ENCODE results near the gene IQCE. TPM values are rescaled to one million over a fixed set of nuclear protein-coding genes. Genes with fewer than 3 reads are reported as not detected.

The IQCE gene
- total RNA-seq, 3 donors from 2014 or later (not counting 1 experiment from before 2014, with no cell fraction given): 9.6 to 13.5 (median 11.3) TPM

- H3K36me3 ChIP-seq (ENCODE audit: control insufficient read depth, insufficient read depth, low read length): no peaks in the 10 kb centered on the region
- H3K27me3 Mint-ChIP-seq (ENCODE audit: low read depth in 2 of 2): no peaks in the 10 kb centered on the region
- peaks cover 61% of the 10 kb centered on the region for H3K4me1 ChIP-seq (ENCODE audit: control insufficient read depth, insufficient read depth, low read length)
- no peaks in the 10 kb centered on the region for H3K36me3 Mint-ChIP-seq
- peaks cover 13 to 21% of the 10 kb centered on the region in 2 donors for H3K4me1 Mint-ChIP-seq
- no peak for DNase-seq
- WGBS (ENCODE audit: insufficient coverage): 91% methylated on average over 12 of the region's 12 CpGs
- H3K27me3 ChIP-seq (ENCODE audit: control insufficient read depth, insufficient read depth, low read length): no peaks in the 10 kb centered on the region
- H3K4me3 Mint-ChIP-seq: no peak overlapping the region
- H3K27ac ChIP-seq (ENCODE audit: low read length): no peak overlapping the region
- intact Hi-C loops (cut with micrococcal nuclease): no loop called here
- no peaks in the 10 kb centered on the region for H3K9me3 Mint-ChIP-seq
- ATAC-seq: no peak
- no peak overlapping the region for H3K27ac Mint-ChIP-seq
- no peak overlapping the region for H3K4me3 ChIP-seq (ENCODE audit: low read length)
- no peak for TF ChIP-seq CTCF (IDR thresholded peaks at IDR 0.05)
- H3K9me3 ChIP-seq (ENCODE audit: control insufficient read depth, insufficient read depth, low read length): no peaks in the 10 kb centered on the region
Measured at GRCh38 chr7:2640482-2640830, 81.7 kb downstream of the IQCE start.

- WGBS (ENCODE audit: insufficient coverage): 91% methylated on average over 9 of the region's 9 CpGs
- ATAC-seq: no peak
Measured at GRCh38 chr7:2640846-2641316, 82.1 kb downstream of the IQCE start.

GRCh38 chr7:2641406-2642393 lies 82.9 kb downstream of the IQCE start:
- TF ChIP-seq CTCF (IDR thresholded peaks at IDR 0.05): no peak
- Mint-ChIP-seq H3K4me1 (peaks cover 15 to 28% of the 10 kb centered on the region in 2 donors), H3K36me3 (no peaks in the 10 kb centered on the region), H3K27ac (no peak overlapping the region), H3K27me3 (ENCODE audit: low read depth in 2 of 2) (no peaks in the 10 kb centered on the region), H3K9me3 (no peaks in the 10 kb centered on the region), H3K4me3 (no peak overlapping the region)
- H3K27ac ChIP-seq (ENCODE audit: low read length): peak overlapping the region; percentile 42
- ATAC-seq: no peak
- DNase-seq: no peak
- no peaks in the 10 kb centered on the region for H3K9me3 ChIP-seq (ENCODE audit: control insufficient read depth, insufficient read depth, low read length)
- WGBS (ENCODE audit: insufficient coverage): 73% methylated on average over 39 of the region's 39 CpGs
- H3K27me3 ChIP-seq (ENCODE audit: control insufficient read depth, insufficient read depth, low read length): no peaks in the 10 kb centered on the region
- intact Hi-C loops (cut with micrococcal nuclease): no loop called here
- H3K4me3 ChIP-seq (ENCODE audit: low read length): no peak overlapping the region
- no peaks in the 10 kb centered on the region for H3K36me3 ChIP-seq (ENCODE audit: control insufficient read depth, insufficient read depth, low read length)
- H3K4me1 ChIP-seq (ENCODE audit: control insufficient read depth, insufficient read depth, low read length): peaks cover 68% of the 10 kb centered on the region

More at GRCh38 chr7:2640846-2641316, 82.1 kb downstream of the IQCE start:
- no peaks in the 10 kb centered on the region for H3K27me3 ChIP-seq (ENCODE audit: control insufficient read depth, insufficient read depth, low read length)
- H3K36me3 Mint-ChIP-seq: no peaks in the 10 kb centered on the region
- no peaks in the 10 kb centered on the region for H3K9me3 Mint-ChIP-seq
- peaks cover 65% of the 10 kb centered on the region for H3K4me1 ChIP-seq (ENCODE audit: control insufficient read depth, insufficient read depth, low read length)
- H3K9me3 ChIP-seq (ENCODE audit: control insufficient read depth, insufficient read depth, low read length): no peaks in the 10 kb centered on the region
- no peak for TF ChIP-seq CTCF (IDR thresholded peaks at IDR 0.05)
- H3K27ac ChIP-seq (ENCODE audit: low read length): peak overlapping the region; percentile 30
- intact Hi-C loops (cut with micrococcal nuclease): no loop called here
- H3K4me3 ChIP-seq (ENCODE audit: low read length): no peak overlapping the region
- H3K27ac Mint-ChIP-seq: no peak overlapping the region
- H3K4me1 Mint-ChIP-seq: peaks cover 15 to 24% of the 10 kb centered on the region in 2 donors
- no peak overlapping the region for H3K4me3 Mint-ChIP-seq
- DNase-seq: no peak
- no peaks in the 10 kb centered on the region for H3K27me3 Mint-ChIP-seq (ENCODE audit: low read depth in 2 of 2)
- H3K36me3 ChIP-seq (ENCODE audit: control insufficient read depth, insufficient read depth, low read length): no peaks in the 10 kb centered on the region

Measured in natural killer cell (primary cell).